ENCODE measurements around the gene TERT.

TERT gene

GRCh38 chr5:1214163-1214935 lies 80.5 kb downstream of the TERT start:
- no peak overlapping the region for H3K4me3 ChIP-seq (ENCODE audit: low read depth, low read length)
- TF ChIP-seq CTCF (IDR thresholded peaks at IDR 0.05; ENCODE audit: insufficient read depth, low read depth, low read length, missing control alignments): no peak
- DNase-seq (ENCODE audit: low read depth): no peak

GRCh38 chr5:1213508-1214162 lies 81.2 kb downstream of the TERT start:
- TF ChIP-seq CTCF (IDR thresholded peaks at IDR 0.05; ENCODE audit: insufficient read depth, low read depth, low read length, missing control alignments): no peak
- H3K4me3 ChIP-seq (ENCODE audit: low read depth, low read length): no peak overlapping the region
- DNase-seq (ENCODE audit: low read depth): no peak

- no peak overlapping the region for H3K4me3 ChIP-seq (ENCODE audit: low read depth, low read length)
Observed at GRCh38 chr5:1212881-1213280, 82.0 kb downstream of the TERT start.

GRCh38 chr5:1212271-1212670 lies 82.6 kb downstream of the TERT start:
- no peak overlapping the region for H3K4me3 ChIP-seq (ENCODE audit: low read depth, low read length)
- TF ChIP-seq CTCF (IDR thresholded peaks at IDR 0.05; ENCODE audit: insufficient read depth, low read depth, low read length, missing control alignments): no peak
- no peak for DNase-seq (ENCODE audit: low read depth)

More at GRCh38 chr5:1212881-1213280, 82.0 kb downstream of the TERT start:
- no peak for DNase-seq (ENCODE audit: low read depth)
- no peak for TF ChIP-seq CTCF (IDR thresholded peaks at IDR 0.05; ENCODE audit: insufficient read depth, low read depth, low read length, missing control alignments)

GRCh38 chr5:1211701-1212100 lies 83.2 kb downstream of the TERT start:
- DNase-seq (ENCODE audit: low read depth): no peak
- H3K4me3 ChIP-seq (ENCODE audit: low read depth, low read length): no peak overlapping the region
- no peak for TF ChIP-seq CTCF (IDR thresholded peaks at IDR 0.05; ENCODE audit: insufficient read depth, low read depth, low read length, missing control alignments)

GRCh38 chr5:1210832-1211251 lies 84.0 kb downstream of the TERT start:
- TF ChIP-seq CTCF (IDR thresholded peaks at IDR 0.05; ENCODE audit: insufficient read depth, low read depth, low read length, missing control alignments): no peak

More at GRCh38 chr5:1210832-1211251, 84.0 kb downstream of the TERT start:
- no peak for DNase-seq (ENCODE audit: low read depth)
- H3K4me3 ChIP-seq (ENCODE audit: low read depth, low read length): no peak overlapping the region

Measured in GM12865 (cell line).